Measurements from ENCODE around the gene CDKN2A.

- TF ChIP-seq CTCF (IDR thresholded peaks at IDR 0.05; ENCODE audit: poor library complexity, severe bottlenecking) (no peak), POLR2AphosphoS5 (IDR thresholded peaks at IDR 0.05) (no peak), SMC3 (conservative IDR thresholded peaks at IDR 0.05; ENCODE audit: poor library complexity) (no peak), EZH2 (IDR thresholded peaks at IDR 0.05; ENCODE audit: borderline replicate concordance, insufficient read depth, low read length, poor library complexity, severe bottlenecking) (no peak), EP300 (conservative IDR thresholded peaks at IDR 0.05; ENCODE audit: poor library complexity, severe bottlenecking) (no peak), TAF1 (IDR thresholded peaks at IDR 0.05; ENCODE audit: low read depth) (no peak), MXI1 (conservative IDR thresholded peaks at IDR 0.05; ENCODE audit: poor library complexity, severe bottlenecking) (no peak)
These were observed 17.8 kb downstream of the CDKN2A start for GRCh38 chr9:21976334-21976875.

Measured in neural cell (in vitro differentiated cells).